ENCODE results near the gene RHNO1. TPM values are rescaled to one million over a fixed set of nuclear protein-coding genes. Genes with fewer than 3 reads are reported as not detected.

RHNO1 gene
- total RNA-seq, 1 experiment from 2014 or later = 49.5 TPM

DNA sequence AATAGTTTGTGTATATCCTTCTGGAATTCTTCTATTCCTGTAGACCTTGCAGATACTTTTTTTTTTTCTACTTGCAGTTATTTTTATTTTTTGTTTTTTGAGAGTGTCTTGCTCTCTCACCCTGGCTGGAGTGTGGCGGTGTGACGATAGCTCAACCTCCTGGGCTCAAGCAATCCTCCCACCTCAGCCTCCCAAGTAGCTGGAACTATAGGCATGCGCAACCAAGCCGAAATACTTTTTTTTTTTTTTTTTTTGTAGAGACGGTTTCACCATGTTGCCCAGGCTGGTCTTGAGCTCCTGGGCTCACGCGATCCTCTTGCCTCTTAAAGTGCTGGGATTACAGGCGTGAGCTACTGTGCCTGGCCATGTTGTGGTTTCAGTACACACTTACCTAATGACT lies 23.6 kb downstream of the RHNO1 start:
- ChIA-PET CTCF (interaction anchor here (0.7 to 1.4 kb wide), 7 partner anchors 10 to 221 kb away, joined by 3 to 13 read pairs (median 4); no protein-coding TSS in a partner anchor), POLR2A (no interaction called here)
- DNase-seq (ENCODE audit: low spot score) = no peak
- no peaks in the 10 kb centered on the region for H3K36me3 Mint-ChIP-seq
- H3K27ac Mint-ChIP-seq = no peak overlapping the region; the same call in 1 of the 2 replicates
- H3K4me1 Mint-ChIP-seq = peaks cover 3% of the 10 kb centered on the region; the same call in 1 of the 2 replicates
- H3K27me3 Mint-ChIP-seq (ENCODE audit: low read depth) = no peaks in the 10 kb centered on the region
- H3K9me3 Mint-ChIP-seq = no peaks in the 10 kb centered on the region
- TF ChIP-seq, protein P1, sequence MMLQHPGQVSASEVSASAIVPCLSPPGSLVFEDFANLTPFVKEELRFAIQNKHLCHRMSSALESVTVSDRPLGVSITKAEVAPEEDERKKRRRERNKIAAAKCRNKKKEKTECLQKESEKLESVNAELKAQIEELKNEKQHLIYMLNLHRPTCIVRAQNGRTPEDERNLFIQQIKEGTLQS (CRISPR knock-in tag; conservative IDR thresholded peaks at IDR 0.05) = no peak
- no peak for TF ChIP-seq ZNF138 (CRISPR knock-in tag; conservative IDR thresholded peaks at IDR 0.05)
- H3K4me3 Mint-ChIP-seq = no peak overlapping the region
- ATAC-seq = peak; percentile 26; the same call in 1 of the 2 replicates

DNA sequence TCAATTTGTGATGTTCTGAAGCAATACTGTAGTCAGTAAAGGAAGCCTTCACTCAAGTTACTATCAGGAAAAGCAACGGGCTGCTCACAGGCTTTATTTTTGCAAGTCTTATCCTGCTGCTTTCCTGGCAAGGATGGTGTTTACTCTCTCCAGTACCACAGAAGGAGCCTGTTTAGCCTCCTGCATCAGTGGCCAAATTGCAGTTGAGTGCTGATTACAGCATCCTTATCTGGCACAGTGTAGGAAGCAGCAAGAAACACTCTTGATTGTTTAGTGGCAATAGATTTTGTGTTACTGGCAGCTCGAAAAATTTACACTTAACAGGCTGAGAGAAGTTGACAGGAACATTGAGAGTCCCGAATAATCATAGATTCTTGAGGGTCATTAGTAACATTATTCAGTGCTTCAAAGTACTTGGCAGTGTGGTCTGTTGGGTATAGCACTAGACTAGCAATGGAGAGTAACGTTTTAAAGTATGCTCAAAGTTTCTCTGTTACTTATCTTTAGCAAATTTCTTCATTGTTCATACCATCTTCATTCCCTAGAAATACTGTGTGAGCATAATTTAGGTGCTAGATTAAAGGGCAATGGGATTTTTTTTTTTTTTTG lies 25.4 kb downstream of the RHNO1 start:
- no peak for TF ChIP-seq FOXJ3 (CRISPR knock-in tag; IDR thresholded peaks at IDR 0.05; ENCODE audit: borderline replicate concordance)
- no peak for TF ChIP-seq ETV6 (CRISPR knock-in tag; IDR thresholded peaks at IDR 0.05)
- TF ChIP-seq ZNF396 (CRISPR knock-in tag; IDR thresholded peaks at IDR 0.05; ENCODE audit: borderline replicate concordance) = no peak
- TF ChIP-seq, protein P2, sequence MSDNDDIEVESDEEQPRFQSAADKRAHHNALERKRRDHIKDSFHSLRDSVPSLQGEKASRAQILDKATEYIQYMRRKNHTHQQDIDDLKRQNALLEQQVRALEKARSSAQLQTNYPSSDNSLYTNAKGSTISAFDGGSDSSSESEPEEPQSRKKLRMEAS (CRISPR knock-in tag; IDR thresholded peaks at IDR 0.05) = no peak
- TF ChIP-seq JUN (CRISPR knock-in tag; IDR thresholded peaks at IDR 0.05) = no peak
- Mint-ChIP-seq H3K36me3 (no peaks in the 10 kb centered on the region), H3K4me1 (peaks cover 3% of the 10 kb centered on the region; the same call in 1 of the 2 replicates), H3K27ac (no peak overlapping the region; the same call in 1 of the 2 replicates), H3K9me3 (no peaks in the 10 kb centered on the region), H3K27me3 (ENCODE audit: low read depth) (no peaks in the 10 kb centered on the region), H3K4me3 (no peak overlapping the region)
- DNase-seq (ENCODE audit: low spot score) (no peak), ATAC-seq (no peak)
- ChIA-PET CTCF (no interaction called here), POLR2A (no interaction called here)

DNA sequence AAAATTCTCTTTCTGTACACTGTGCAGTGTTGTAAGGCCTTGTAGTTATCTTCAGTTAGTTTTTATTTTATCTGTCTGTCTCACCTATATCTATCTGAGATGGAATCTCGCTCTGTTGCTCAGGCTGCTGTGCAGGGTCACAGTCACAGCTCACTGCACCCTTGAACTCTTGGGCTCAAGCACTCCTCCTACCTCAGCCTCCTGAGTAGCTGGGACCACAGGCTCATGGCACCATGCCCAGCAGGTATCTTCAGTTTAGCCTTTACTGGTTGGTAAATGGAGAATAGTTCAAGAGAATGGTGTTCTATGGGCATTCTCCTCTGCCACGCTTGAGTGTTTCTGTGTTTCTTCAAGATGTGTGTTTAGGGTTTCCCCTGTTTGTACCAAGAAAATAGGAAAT lies 27.2 kb downstream of the RHNO1 start:
- ChIA-PET POLR2A (interaction anchor here (0.5 to 1.1 kb wide), 2 partner anchors 14 to 38 kb away, joined by 3 to 4 read pairs; partner anchors contain the start of gene TULP3), CTCF (interaction anchor here (0.9 kb wide), 1 partner anchor 212 kb away, joined by 3 read pairs; no protein-coding TSS in a partner anchor)
- DNase-seq (ENCODE audit: low spot score) (no peak), ATAC-seq (no peak)
- no peak for TF ChIP-seq NFYB (CRISPR knock-in tag; conservative IDR thresholded peaks at IDR 0.05; ENCODE audit: low read depth)
- TF ChIP-seq ZNF232 (CRISPR knock-in tag; IDR thresholded peaks at IDR 0.05) = no peak
- TF ChIP-seq, protein P3, sequence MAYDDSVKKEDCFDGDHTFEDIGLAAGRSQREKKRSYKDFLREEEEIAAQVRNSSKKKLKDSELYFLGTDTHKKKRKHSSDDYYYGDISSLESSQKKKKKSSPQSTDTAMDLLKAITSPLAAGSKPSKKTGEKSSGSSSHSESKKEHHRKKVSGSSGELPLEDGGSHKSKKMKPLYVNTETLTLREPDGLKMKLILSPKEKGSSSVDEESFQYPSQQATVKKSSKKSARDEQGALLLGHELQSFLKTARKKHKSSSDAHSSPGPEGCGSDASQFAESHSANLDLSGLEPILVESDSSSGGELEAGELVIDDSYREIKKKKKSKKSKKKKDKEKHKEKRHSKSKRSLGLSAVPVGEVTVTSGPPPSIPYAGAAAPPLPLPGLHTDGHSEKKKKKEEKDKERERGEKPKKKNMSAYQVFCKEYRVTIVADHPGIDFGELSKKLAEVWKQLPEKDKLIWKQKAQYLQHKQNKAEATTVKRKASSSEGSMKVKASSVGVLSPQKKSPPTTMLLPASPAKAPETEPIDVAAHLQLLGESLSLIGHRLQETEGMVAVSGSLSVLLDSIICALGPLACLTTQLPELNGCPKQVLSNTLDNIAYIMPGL (CRISPR knock-in tag; IDR thresholded peaks at IDR 0.05) = no peak
- no peak for TF ChIP-seq TEAD1 (CRISPR knock-in tag; IDR thresholded peaks at IDR 0.05)
- no peak for TF ChIP-seq TCF7 (CRISPR knock-in tag; IDR thresholded peaks at IDR 0.05; ENCODE audit: low read depth)
- no peak for TF ChIP-seq ESRRA (CRISPR knock-in tag; IDR thresholded peaks at IDR 0.05; ENCODE audit: borderline replicate concordance)
- TF ChIP-seq, protein P4, sequence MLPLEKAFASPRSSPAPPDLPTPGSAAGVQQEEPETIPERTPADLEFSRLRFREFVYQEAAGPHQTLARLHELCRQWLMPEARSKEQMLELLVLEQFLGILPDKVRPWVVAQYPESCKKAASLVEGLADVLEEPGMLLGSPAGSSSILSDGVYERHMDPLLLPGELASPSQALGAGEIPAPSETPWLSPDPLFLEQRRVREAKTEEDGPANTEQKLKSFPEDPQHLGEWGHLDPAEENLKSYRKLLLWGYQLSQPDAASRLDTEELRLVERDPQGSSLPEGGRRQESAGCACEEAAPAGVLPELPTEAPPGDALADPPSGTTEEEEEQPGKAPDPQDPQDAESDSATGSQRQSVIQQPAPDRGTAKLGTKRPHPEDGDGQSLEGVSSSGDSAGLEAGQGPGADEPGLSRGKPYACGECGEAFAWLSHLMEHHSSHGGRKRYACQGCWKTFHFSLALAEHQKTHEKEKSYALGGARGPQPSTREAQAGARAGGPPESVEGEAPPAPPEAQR (CRISPR knock-in tag; IDR thresholded peaks at IDR 0.05) = no peak
- TF ChIP-seq TP53 (CRISPR knock-in tag; IDR thresholded peaks at IDR 0.05) = no peak
- TF ChIP-seq, protein P5, sequence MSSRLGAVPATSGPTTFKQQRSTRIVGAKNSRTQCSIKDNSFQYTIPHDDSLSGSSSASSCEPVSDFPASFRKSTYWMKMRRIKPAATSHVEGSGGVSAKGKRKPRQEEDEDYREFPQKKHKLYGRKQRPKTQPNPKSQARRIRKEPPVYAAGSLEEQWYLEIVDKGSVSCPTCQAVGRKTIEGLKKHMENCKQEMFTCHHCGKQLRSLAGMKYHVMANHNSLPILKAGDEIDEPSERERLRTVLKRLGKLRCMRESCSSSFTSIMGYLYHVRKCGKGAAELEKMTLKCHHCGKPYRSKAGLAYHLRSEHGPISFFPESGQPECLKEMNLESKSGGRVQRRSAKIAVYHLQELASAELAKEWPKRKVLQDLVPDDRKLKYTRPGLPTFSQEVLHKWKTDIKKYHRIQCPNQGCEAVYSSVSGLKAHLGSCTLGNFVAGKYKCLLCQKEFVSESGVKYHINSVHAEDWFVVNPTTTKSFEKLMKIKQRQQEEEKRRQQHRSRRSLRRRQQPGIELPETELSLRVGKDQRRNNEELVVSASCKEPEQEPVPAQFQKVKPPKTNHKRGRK (CRISPR knock-in tag; IDR thresholded peaks at IDR 0.05; ENCODE audit: borderline replicate concordance) = no peak
- TF ChIP-seq, protein P6, sequence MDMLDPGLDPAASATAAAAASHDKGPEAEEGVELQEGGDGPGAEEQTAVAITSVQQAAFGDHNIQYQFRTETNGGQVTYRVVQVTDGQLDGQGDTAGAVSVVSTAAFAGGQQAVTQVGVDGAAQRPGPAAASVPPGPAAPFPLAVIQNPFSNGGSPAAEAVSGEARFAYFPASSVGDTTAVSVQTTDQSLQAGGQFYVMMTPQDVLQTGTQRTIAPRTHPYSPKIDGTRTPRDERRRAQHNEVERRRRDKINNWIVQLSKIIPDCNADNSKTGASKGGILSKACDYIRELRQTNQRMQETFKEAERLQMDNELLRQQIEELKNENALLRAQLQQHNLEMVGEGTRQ (CRISPR knock-in tag; IDR thresholded peaks at IDR 0.05) = no peak
- TF ChIP-seq ZNF317 (CRISPR knock-in tag; IDR thresholded peaks at IDR 0.05; ENCODE audit: borderline replicate concordance, low read depth) = no peak
- Mint-ChIP-seq H3K27me3 (ENCODE audit: low read depth) (no peaks in the 10 kb centered on the region), H3K4me1 (peaks cover 11% of the 10 kb centered on the region; the same call in 1 of the 2 replicates), H3K36me3 (no peaks in the 10 kb centered on the region), H3K9me3 (no peaks in the 10 kb centered on the region), H3K4me3 (no peak overlapping the region), H3K27ac (peak overlapping the region; percentile 38; the same call in 1 of the 2 replicates)

Measured in WTC11 (cell line).